ENCODE results near the gene RANBP1.

- no peak for TF ChIP-seq CTCF (conservative IDR thresholded peaks at IDR 0.05; ENCODE audit: low read depth, low read length)
- no peak for TF ChIP-seq EZH2 (IDR thresholded peaks at IDR 0.05; ENCODE audit: borderline replicate concordance, low read depth, low read length, poor library complexity, severe bottlenecking)
These were observed 39.6 kb downstream of the RANBP1 start for GRCh38 chr22:20155330-20156041.

All from A673 (cell line).